Measurements from ENCODE around the gene BNIP5.

DNA sequence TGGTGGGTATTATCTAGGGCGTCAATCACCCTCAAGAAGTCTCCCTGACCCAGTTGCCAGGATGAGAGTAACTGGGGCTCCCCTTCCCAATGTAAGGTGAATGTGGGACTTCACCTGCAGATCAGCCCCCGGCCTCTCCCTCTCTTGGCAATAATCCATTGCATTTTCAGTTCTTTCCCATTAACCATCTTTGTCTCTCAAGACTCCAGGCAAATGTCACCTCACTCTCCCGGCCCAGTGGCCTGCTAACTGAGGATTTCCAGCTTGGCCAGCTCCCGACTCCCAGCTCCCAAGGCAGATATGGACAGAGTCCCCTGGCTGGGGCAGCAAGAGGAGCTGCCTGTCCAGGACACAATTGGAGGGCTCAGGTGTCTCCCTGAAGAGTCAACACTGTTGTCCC, 43.5 kb upstream of the BNIP5 start:
- TF ChIP-seq, protein P1, sequence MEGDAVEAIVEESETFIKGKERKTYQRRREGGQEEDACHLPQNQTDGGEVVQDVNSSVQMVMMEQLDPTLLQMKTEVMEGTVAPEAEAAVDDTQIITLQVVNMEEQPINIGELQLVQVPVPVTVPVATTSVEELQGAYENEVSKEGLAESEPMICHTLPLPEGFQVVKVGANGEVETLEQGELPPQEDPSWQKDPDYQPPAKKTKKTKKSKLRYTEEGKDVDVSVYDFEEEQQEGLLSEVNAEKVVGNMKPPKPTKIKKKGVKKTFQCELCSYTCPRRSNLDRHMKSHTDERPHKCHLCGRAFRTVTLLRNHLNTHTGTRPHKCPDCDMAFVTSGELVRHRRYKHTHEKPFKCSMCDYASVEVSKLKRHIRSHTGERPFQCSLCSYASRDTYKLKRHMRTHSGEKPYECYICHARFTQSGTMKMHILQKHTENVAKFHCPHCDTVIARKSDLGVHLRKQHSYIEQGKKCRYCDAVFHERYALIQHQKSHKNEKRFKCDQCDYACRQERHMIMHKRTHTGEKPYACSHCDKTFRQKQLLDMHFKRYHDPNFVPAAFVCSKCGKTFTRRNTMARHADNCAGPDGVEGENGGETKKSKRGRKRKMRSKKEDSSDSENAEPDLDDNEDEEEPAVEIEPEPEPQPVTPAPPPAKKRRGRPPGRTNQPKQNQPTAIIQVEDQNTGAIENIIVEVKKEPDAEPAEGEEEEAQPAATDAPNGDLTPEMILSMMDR (IDR thresholded peaks at IDR 0.05) = no peak
- no peak for TF ChIP-seq POLR2A (IDR thresholded peaks at IDR 0.05)

Data from esophagus squamous epithelium (tissue), 4 donors.